OCI-LY3 (cell line): ENCODE data around the gene PRDM11.

ENCODE experiments used
- H2AFZ ChIP-seq: fragments of 200-600, 300-600 bp; shearing (Covaris generic); 2 replicates; pipeline ENCODE4 v1.6.0; 2014; ENCODE audit warnings: antibody characterized with exemption, low read depth, low read length
- H3K27ac ChIP-seq: fragments of 200-600, 300-600 bp; sonication (generic); 2 replicates; pipeline ENCODE4 v1.5.1; 2014; ENCODE audit warnings: mild to moderate bottlenecking, low read length, moderate library complexity, mixed read lengths
- H3K27me3 ChIP-seq: fragments of 200-600, 300-600 bp; sonication (generic); 2 replicates; pipeline ENCODE4 v1.6.1; 2014; ENCODE audit warnings: low read depth, low read length, mixed read lengths
- H3K36me3 ChIP-seq: fragments of 200-600, 300-600 bp; sonication (generic); replicated peaks from 2 replicates; pipeline ENCODE3; 2014; ENCODE audit warnings: low read depth, low read length, mixed read lengths
- H3K4me1 ChIP-seq: fragments of 300-600, 200-600 bp; sonication (generic); 2 replicates; pipeline ENCODE4 v1.6.1; 2014; ENCODE audit warnings: low read length, mixed read lengths
- H3K4me2 ChIP-seq: fragments of 200-600, 300-600 bp; sonication (generic); 2 replicates; pipeline ENCODE4 v1.6.1; 2014; ENCODE audit warnings: low read length, mixed read lengths
- H3K4me3 ChIP-seq: fragments of 300-600, 200-600 bp; sonication (generic); 2 replicates; pipeline ENCODE4 v1.5.1; 2014; ENCODE audit warnings: antibody characterized with exemption, mild to moderate bottlenecking, low read length, moderate library complexity
- H3K79me2 ChIP-seq: fragments of 300-600, 200-600 bp; shearing (Covaris generic); 2 replicates; pipeline ENCODE4 v1.6.1; 2014; ENCODE audit warnings: mild to moderate bottlenecking, low read length, mixed read lengths
- H3K9ac ChIP-seq: fragments of 300-600, 200-600 bp; shearing (Covaris generic); 2 replicates; pipeline ENCODE4 v1.6.0; 2014; ENCODE audit warnings: mild to moderate bottlenecking, low read length, moderate library complexity
- H3K9me3 ChIP-seq: fragments of 200-600, 300-600 bp; shearing (Covaris generic); 2 replicates; pipeline ENCODE4 v1.6.1; 2014; ENCODE audit warnings: low read length, mixed read lengths; ENCODE audit not compliant: insufficient read depth
- H4K20me1 ChIP-seq: fragments of 200-600, 300-600 bp; sonication (generic); 2 replicates; pipeline ENCODE4 v1.6.1; 2016; ENCODE audit warnings: low read length, mixed read lengths; ENCODE audit not compliant: insufficient read depth
- EZH2phosphoT487 ChIP-seq: fragments of 200-600 bp; shearing (Covaris generic); IDR thresholded peaks from 2 replicates; pipeline ENCODE4 v1.6.1; 2018; ENCODE audit warnings: antibody characterized with exemption, mixed run types, low read depth
- TF ChIP-seq, protein P1 (sequence below): fragments of 200-600, 300-600 bp; sonication (generic); IDR thresholded peaks from 2 replicates; pipeline ENCODE4 v1.5.1; 2014; ENCODE audit warnings: antibody characterized with exemption, low read length, low read depth

Gene PRDM11

DNA sequence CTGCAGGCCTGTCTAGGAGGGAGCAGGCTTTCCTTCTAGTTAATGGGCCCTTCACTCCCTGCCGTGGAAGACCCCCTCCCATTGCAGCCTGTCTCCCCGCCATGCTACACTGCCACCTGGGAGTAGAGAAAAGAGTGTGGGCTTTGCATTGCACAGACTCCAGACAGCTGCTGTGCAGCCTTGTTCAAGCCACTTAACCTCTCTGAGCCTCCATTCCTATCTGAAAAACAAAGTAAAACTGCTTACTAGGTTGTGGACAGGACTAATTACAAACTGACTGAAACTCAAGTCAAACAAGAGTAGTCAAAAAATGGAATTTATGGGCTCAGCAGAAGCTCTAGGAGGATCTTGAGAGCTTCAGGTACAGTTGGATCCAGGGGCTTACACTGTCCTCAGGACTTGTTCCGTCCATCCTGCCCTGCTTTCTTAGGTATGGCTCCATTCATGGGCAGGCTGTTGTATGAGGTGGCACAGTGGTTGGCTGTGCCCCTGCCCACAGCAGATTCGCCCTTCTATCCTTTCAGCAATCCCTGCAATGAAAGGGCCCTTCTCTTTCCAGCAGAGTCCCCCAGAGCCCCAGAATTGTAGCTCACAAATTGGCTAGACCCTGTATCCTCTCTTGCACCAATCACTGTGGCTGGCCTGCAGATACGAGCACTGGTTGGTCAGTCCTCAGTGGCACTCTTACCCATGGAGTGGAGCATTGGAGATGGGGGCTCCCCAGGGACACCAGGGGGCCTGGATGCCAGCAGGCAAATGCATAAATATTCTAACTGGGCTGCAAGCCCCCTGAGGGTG is 19.6 kb downstream of the PRDM11 start:
- peaks cover 14% of the 10 kb centered on the region for H3K4me1 ChIP-seq
- 0 out of 2 replicates have a peak, but pooled peaks cover 10% of the 10 kb centered on the region for H4K20me1 ChIP-seq

DNA sequence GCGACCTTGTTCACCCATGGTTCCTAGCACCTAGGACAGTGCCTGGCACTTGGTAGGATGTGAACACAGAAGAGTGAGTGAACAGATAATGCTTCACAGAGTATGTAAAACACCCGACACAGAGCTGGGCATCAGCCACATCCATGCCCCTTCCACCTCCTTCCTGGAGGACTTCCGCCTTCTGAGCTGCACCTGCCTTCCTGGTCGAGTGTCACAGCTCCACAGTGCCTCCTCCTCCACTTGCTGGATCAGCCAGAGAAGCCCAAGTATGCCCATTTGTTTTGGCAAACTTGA is 20.1 kb downstream of the PRDM11 start:
- no peak overlapping the region for H3K27ac ChIP-seq
- H3K9ac ChIP-seq, result no peak overlapping the region
- H3K79me2 ChIP-seq, result no peaks in the 10 kb centered on the region
- H3K9me3 ChIP-seq, result no peaks in the 10 kb centered on the region
- no peak overlapping the region for H3K4me2 ChIP-seq
- no peak overlapping the region for H3K4me3 ChIP-seq
- no peak for TF ChIP-seq EZH2phosphoT487
- 0 out of 2 replicates have a peak, but pooled peaks cover 10% of the 10 kb centered on the region for H4K20me1 ChIP-seq
- H3K4me1 ChIP-seq, result peaks cover 18% of the 10 kb centered on the region
- H2AFZ ChIP-seq, result no peak overlapping the region
- H3K36me3 ChIP-seq, result no peaks in the 10 kb centered on the region
- no peaks in the 10 kb centered on the region for H3K27me3 ChIP-seq

More for the DNA sequence above, 19.6 kb downstream of the PRDM11 start:
- Histone ChIP-seq H3K79me2 (no peaks in the 10 kb centered on the region), H3K27ac (no peak overlapping the region), H3K9me3 (no peaks in the 10 kb centered on the region), H3K27me3 (no peaks in the 10 kb centered on the region), H3K36me3 (no peaks in the 10 kb centered on the region), H2AFZ (no peak overlapping the region), H3K4me2 (no peak overlapping the region), H3K4me3 (no peak overlapping the region), H3K9ac (no peak overlapping the region)
- TF ChIP-seq EZH2phosphoT487, result no peak
- TF ChIP-seq, protein P1, sequence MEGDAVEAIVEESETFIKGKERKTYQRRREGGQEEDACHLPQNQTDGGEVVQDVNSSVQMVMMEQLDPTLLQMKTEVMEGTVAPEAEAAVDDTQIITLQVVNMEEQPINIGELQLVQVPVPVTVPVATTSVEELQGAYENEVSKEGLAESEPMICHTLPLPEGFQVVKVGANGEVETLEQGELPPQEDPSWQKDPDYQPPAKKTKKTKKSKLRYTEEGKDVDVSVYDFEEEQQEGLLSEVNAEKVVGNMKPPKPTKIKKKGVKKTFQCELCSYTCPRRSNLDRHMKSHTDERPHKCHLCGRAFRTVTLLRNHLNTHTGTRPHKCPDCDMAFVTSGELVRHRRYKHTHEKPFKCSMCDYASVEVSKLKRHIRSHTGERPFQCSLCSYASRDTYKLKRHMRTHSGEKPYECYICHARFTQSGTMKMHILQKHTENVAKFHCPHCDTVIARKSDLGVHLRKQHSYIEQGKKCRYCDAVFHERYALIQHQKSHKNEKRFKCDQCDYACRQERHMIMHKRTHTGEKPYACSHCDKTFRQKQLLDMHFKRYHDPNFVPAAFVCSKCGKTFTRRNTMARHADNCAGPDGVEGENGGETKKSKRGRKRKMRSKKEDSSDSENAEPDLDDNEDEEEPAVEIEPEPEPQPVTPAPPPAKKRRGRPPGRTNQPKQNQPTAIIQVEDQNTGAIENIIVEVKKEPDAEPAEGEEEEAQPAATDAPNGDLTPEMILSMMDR, result no peak

DNA sequence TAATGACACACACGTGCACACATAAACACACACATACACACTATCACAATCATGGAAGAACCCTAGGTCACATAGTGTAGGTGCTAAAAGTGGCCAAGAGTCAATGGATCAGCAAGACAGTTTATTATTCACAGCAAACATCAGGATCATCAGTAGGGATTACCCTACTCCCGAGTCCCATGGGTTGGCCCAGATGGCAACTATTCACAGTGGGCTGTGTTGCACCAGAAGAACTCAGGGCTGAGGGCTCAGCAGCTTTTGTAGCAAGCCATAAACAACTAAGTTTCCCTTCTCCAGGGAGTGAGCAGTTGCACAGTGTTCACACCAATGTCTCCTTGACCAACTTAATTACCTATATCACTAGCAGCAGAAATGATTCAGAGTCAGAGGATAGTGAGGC is 20.8 kb downstream of the PRDM11 start:
- H3K27me3 ChIP-seq, result no peaks in the 10 kb centered on the region
- H4K20me1 ChIP-seq, result 0 out of 2 replicates have a peak, but pooled peaks cover 10% of the 10 kb centered on the region
- H3K9ac ChIP-seq, result no peak overlapping the region
- no peaks in the 10 kb centered on the region for H3K36me3 ChIP-seq
- no peak overlapping the region for H3K27ac ChIP-seq
- H3K4me1 ChIP-seq, result peaks cover 22% of the 10 kb centered on the region
- no peaks in the 10 kb centered on the region for H3K79me2 ChIP-seq
- no peaks in the 10 kb centered on the region for H3K9me3 ChIP-seq
- TF ChIP-seq, protein P1, result no peak
- TF ChIP-seq EZH2phosphoT487, result no peak
- H3K4me3 ChIP-seq, result no peak overlapping the region
- no peak overlapping the region for H2AFZ ChIP-seq
- H3K4me2 ChIP-seq, result no peak overlapping the region

DNA sequence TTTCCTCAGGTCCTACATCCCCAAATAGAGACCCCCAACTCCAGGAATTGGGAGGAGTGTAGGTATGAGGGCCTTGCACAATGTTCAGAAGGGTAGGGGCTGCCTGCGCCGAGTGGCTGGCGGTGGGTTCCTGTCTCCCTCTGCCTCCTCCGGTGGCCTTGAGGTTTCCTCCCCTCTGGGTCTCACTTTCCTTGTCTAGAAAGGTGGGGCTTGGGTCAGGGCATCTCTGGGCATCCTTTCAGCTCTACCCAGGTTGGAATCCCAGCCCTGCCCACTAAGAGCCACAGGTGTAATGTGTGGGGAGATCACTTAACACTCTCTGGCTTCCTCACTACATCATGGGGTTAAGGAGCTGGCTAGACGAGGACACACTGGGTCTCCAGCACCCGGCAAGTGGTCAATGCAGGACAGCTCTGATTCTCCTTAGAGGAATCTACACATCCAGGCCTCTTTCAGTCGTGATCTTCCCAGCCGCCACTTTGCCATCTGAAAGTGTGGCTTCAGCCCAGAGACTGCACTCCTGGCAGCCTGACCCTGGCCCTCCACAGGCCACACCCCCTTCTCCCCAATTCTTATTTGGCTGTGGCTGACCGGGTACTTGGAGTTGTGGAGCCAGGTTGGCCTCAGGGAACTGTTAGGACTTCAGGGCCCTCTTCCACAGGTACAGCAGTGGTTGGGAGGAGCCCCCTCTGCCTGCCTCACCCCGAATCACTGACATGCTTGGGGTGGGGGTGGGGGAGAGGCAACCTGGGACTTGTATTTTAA is 22.1 kb downstream of the PRDM11 start:
- Histone ChIP-seq H3K27me3 (no peaks in the 10 kb centered on the region), H3K4me3 (no peak overlapping the region), H4K20me1 (0 out of 2 replicates have a peak, but pooled peaks cover 4% of the 10 kb centered on the region), H2AFZ (no peak overlapping the region), H3K9ac (no peak overlapping the region), H3K4me1 (peaks cover 20% of the 10 kb centered on the region), H3K79me2 (no peaks in the 10 kb centered on the region), H3K36me3 (no peaks in the 10 kb centered on the region), H3K4me2 (no peak overlapping the region), H3K27ac (no peak overlapping the region), H3K9me3 (no peaks in the 10 kb centered on the region)
- TF ChIP-seq, protein P1, result no peak
- no peak for TF ChIP-seq EZH2phosphoT487
